VCaP (cell line): ENCODE measurements around the gene OR10H2.
"Not testable (repeated sequence)": the region's sequence is repeated elsewhere in the genome, so short reads cannot be mapped to it uniquely, and the experiment has no call there.

Experiments
- H3K27ac ChIP-seq: fragments of 450-650 bp; 2 replicates; pipeline ENCODE4 v1.5.1; 2017
- TF ChIP-seq, protein P1 (sequence below): fragments of 450-650 bp; conservative IDR thresholded peaks from 2 replicates; pipeline ENCODE4 v1.5.1; 2017; ENCODE audit warnings: mild to moderate bottlenecking, moderate library complexity

The OR10H2 gene

DNA sequence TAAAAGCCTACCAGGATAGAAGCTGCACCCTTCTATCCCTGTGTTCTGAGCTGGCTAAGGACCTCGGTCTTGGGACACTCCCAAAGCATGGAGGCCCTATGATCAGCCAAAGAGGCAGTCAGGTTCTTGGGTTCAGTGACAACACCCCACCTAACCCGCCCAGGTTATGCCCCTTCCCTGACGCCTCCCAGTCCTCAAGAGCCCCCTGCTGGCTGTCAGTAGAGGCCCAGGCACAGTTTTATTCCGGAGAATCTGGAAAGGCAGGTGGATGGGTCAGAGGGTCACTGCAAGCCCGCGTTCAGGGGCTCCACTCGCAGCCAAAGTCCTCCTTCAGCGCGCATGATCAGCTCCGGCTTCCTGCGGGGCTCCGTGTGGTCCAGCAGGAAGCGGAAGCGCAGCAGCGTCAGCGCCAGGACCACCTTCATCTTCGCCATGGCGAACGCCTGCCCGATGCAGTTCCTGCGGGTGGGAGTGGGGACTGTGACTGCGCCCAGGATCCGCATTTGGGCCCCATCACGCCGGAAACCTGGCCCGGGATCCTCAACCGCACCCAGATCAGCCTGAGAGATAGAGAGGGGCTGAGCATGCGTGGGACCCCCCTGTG is 32.2 kb downstream of the OR10H2 start:
- TF ChIP-seq, protein P1, sequence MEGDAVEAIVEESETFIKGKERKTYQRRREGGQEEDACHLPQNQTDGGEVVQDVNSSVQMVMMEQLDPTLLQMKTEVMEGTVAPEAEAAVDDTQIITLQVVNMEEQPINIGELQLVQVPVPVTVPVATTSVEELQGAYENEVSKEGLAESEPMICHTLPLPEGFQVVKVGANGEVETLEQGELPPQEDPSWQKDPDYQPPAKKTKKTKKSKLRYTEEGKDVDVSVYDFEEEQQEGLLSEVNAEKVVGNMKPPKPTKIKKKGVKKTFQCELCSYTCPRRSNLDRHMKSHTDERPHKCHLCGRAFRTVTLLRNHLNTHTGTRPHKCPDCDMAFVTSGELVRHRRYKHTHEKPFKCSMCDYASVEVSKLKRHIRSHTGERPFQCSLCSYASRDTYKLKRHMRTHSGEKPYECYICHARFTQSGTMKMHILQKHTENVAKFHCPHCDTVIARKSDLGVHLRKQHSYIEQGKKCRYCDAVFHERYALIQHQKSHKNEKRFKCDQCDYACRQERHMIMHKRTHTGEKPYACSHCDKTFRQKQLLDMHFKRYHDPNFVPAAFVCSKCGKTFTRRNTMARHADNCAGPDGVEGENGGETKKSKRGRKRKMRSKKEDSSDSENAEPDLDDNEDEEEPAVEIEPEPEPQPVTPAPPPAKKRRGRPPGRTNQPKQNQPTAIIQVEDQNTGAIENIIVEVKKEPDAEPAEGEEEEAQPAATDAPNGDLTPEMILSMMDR, result no peak; the same call in 1 of the 2 replicates
- no peak overlapping the region for H3K27ac ChIP-seq

DNA sequence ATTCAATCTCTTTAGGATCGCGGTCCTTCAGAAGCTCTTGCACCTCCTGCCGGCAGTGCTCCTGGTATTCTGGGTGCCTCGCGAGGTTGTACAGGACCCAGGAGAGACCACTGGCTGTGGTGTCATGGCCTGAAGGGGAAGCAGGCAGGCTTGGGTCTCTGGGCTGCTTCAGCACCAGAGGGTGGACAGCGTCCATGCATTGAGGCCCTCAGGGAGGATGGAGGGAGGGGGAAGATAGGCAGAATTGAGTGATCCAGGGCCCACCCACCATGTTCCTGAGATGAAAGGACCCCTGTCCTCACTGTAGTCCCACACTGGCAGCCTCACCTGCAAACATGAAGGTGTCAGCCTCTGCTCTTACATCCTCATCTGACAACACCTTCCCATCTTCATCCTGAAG is 41.8 kb downstream of the OR10H2 start:
- TF ChIP-seq, protein P1, result no peak
- no peak overlapping the region for H3K27ac ChIP-seq

DNA sequence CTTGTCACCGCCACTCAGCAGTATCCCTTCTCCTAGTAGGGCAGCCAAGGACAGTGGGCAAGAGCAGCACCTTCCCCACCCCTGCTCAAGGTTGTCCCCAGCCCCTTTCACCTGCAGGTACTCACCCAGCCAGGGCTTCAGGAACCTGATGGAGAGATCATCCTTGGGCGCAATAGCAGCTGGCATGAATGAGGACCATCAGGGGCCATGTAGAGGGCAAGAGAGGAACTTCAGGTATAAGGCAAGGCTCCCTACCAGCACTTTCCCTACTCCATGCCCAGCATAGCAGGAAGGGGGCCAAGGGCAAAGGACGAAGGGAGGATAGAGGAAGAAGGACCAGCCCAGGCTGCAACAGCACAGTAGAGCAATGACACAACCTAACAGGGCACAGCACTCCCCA is 46.3 kb downstream of the OR10H2 start:
- not testable (repeated sequence) for H3K27ac ChIP-seq

DNA sequence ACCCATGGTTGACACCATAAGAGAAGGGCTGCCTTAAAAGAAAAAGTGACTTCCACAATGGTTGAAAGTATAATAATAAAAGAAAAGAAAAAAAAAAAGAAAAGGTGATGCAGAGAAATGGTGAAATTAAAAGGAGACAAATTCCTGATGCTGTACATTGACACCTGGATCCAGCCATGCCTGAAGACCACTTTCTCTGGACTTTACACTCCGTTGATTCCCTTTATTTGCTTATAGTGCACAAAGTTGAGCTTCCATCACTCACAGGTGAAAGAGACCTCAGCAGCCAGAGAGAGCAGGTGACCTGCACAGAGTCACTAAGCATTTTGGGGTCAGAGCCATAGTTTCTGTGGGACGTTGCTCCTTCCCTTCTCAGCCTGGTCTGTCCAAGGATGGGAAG is 47.4 kb downstream of the OR10H2 start:
- TF ChIP-seq, protein P1, result no peak
- no peak overlapping the region for H3K27ac ChIP-seq

DNA sequence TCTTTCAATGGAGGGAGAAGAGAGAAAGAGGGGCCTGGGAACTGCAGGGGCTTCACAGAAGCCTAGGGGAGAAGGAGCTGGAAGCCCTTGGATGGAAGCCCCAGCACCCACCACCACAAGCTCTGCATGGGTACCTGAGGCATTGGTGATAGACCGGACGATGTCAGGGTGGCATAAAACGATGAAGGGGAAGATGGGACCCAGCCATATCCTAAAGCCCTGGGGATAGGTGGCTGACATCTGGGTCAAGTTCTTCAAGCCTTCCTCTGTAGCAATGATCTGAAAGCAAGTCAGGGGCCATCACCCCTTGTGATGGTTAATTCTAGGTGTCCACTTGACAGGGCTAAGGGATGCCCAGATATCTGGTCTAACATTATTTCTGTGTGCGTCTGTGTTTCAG is 48.4 kb downstream of the OR10H2 start:
- H3K27ac ChIP-seq, result no peak overlapping the region
- TF ChIP-seq, protein P1, result no peak

DNA sequence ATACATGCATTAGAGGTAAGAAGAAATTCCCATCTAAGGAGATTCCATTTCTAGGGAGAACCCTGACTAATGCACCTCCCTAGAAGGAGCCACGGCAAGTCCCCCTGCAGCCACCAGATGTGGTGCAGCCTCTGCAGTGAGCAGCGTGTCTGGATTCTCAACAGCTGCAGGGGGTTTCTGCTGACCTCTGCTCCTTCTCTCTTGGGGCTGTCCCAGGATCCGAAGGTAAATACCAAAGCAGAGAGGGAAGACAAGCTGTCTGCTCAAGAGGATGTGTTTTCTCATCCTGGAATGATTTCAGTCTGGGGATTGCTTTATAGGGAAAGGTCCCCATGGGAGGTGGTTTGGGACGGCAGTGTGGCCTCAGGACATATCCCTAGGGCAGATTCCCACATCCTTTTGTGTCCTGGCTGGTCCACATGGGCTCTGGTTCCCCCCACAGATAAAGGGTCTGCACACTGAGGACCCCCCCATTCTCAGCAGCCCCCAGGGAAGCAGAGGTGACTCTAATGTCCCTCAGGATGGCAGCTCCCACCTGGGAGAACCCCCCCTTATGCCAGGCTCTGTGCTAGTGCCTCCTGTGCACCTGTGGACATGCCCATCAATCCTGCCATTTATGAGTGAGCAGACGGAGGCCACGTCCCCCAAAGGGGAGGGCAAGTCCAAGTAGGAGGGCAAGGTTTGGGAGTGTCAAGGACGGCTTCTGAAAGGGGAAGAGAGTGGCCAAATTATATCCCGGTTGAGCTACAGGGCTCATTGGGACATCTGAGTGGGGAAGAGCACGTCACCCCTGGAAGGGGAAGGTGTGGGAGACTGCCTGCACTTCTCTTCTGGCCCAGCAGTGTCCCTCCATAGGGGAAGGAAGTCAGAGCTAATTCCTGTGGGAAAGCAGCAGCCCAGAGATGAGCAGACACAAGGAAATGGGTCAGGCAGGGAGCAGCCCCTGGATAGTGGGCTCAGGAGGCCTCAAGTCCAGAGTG is 49.5 kb downstream of the OR10H2 start:
- no peak overlapping the region for H3K27ac ChIP-seq
- TF ChIP-seq, protein P1, result no peak
